Stimulated activated CD8-positive, alpha-beta memory T cell treated with anti-CD3 and anti-CD28 coated beads, Interleukin-7, amount 100 ng/mL, for 4 hours (primary cell): ENCODE results near the gene COPS7B.
"Not testable (repeated sequence)": the region's sequence is repeated elsewhere in the genome, so short reads cannot be mapped to it uniquely, and the experiment has no call there.

Experiments
- DNase-seq, 2 donors: peaks; one replicate each; pipeline ENCODE4 v3.0.0-alpha.2; 2020; ENCODE audit warnings: low read depth in 2 of 2

The COPS7B gene

DNA sequence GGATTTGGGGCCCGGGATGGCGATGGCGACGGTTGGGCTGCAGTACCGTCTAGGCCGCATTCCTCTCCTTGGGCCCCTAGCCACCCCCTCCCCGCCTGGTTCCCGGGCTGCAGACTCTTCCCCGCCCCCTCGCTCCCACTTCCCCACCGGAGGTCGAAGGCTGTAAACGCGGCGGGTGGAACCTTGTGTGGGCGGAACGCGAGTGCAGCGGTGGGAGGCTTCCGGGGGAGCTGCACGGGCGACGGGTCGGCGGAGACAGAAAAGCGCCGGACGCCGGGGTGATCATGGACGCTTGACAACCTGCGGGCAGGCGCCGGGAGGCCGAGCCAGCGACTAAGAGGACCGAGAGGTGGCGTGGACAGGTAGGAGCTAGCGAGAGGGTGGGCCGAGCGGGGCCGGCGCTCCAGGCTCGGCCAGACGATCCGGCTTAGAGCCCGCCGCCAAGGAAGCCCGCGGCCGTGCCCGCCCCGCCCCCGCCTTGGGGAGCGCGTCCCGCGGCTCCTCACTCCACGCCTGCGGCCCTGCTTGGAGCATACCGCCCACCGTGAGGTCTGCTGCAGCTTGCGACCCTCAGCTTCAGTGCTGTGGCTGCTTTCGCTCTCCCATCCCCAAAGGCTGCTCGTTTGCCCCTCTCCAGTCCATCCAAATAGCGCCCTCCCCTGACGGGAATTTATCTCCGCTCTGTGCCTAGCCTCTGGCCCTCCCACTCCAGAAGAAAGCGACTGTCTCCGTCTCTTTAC, at the start of gene COPS7B:
COPS7B (plus strand) TSS at position 269 of the 740 bp plus-strand sequence. CDS start 2,126 bp downstream, outside the sequence.
- DNase-seq, result peak; percentile 69 to 80

DNA sequence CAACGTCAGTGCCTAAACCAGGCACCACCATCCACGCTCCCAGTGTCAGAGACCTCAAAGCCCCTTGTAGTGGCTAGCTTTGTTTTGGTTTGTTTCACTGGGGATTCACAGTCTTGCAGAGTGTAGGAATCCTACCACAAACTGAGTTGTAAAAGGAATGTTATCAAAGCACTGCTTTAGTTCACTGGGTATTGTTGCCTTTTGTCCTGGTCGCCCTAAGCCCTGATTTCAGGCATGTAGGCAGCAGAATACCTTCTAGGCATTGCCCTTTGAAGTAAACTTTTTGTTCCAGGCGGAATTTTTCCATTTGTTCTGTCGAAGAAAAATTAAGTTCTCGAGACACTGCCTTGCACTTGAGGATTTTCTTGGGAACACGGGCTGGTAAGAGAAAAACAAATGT, 48.5 kb upstream of the COPS7B start:
- no peak for DNase-seq

DNA sequence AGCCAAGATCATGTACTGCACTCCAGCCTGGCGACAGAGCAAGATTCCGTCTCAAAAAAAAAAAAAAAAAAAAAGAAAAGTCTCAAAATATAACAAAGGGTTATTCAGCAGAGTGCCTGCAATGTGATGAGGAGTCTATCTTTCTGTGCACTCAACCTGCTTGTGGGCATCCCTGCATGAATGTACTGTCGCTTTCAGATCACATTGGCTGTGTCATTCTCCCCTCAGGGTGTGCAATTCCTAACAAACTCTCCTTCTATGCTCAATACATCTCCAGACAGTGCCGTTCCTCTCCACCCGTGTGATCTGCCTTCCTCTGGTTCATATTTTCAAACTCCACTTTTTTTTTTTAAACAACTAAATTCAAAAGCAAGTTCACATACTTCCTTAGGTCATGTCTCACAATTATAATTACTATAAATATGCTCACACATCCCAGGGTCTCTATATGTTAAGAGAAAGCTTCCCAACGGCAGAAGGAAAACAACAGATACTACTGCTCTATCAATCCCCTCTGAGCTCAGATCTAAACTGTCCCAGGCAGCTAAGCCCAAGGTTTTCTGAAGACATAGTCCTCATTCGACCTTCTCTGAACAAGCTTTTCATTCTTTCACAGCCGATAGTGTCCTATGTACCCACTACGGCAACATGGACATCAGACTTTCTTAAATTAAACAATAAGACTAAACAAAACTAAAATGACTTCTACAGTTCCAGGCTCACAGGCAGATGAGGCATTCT, 42.7 kb upstream of the COPS7B start:
- DNase-seq, result no peak

DNA sequence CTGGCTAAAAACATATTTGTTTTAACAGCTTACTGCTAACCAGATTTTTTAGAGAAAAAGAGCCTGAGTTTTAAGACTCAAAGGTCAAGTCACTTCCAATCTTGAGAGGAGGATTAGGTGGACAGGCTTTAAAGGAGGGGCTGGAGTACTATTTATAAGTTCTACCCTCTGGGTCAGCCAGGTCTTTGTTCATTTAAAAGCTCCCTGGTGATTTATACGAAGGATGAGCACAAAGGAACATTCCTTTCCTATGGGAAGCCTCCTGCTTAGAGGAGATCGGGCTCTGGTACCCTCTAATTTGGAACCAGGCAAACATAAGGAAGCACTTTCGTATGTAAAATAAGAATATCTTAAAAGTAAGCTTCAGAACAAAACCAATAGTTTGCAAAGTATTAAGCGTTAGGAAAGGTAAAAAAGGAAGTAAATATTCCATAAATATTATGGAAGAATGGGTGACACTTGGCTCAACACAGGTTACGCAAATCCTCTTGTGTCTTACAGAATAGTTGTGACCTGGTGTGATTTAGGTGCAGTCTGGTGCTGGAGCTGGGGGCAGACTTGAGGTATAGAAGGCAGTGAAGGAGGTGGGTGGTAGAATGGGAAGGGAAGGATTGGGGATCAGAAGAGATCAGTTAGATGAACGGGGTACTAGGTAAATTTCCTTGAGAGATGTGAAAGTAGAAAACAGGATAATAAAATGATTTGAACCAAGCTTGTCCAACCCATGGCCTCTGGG, 40.8 kb upstream of the COPS7B start:
- DNase-seq, result no peak

DNA sequence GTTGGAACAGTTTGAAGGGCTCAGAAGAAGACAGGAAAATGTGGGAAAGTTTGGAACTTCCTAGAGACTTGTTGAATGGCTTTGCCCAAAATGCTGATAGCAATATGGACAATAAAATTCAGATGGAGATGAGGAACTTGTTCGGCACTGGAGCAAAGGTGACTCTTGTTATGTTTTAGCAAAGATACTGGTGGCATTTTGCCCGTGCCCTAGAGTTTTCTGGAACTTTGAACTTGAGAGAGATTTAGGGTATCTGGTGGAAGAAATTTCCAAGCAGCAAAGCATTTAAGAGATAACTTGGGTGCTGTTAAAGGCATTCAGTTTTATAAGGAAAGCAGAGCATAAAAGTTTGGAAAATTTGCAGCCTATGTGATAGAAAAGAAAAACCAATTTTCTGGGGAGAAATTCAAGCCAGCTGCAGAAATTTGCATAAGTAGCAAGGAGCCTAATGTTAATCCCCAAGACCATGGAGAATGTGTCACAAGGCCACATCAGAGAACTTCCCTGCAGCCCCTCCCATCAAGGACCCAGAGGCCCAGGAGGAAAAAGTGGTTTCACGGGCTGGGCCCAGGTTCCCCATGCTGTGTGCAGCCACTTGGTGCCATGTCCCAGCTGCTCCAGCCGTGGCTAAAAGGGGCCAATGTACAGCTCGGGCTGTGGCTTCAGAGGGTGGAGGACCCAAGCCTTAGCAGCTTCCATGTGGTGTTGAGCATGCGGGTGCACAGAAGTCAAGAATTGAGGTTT, 37.9 kb upstream of the COPS7B start:
- not testable (repeated sequence) for DNase-seq

DNA sequence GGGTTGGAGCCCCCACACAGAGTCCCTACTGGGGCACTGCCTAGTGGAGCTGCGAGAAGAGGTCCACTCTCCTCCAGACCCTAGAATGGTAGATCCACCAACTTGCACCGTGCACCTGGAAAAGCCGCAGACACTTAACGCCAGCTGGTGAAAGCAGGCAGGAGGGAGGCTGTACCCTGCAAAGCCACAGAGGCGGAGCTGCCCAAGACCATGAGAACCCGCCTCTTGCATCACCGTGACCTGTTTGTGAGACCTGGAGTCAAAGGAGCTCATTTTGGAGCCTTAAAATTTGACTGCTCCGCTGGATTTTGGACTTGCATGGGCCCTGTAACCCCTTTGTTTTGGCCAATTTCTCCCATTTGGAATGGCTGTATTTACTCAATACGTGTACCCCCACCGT, 37.2 kb upstream of the COPS7B start:
- not testable (repeated sequence) for DNase-seq

DNA sequence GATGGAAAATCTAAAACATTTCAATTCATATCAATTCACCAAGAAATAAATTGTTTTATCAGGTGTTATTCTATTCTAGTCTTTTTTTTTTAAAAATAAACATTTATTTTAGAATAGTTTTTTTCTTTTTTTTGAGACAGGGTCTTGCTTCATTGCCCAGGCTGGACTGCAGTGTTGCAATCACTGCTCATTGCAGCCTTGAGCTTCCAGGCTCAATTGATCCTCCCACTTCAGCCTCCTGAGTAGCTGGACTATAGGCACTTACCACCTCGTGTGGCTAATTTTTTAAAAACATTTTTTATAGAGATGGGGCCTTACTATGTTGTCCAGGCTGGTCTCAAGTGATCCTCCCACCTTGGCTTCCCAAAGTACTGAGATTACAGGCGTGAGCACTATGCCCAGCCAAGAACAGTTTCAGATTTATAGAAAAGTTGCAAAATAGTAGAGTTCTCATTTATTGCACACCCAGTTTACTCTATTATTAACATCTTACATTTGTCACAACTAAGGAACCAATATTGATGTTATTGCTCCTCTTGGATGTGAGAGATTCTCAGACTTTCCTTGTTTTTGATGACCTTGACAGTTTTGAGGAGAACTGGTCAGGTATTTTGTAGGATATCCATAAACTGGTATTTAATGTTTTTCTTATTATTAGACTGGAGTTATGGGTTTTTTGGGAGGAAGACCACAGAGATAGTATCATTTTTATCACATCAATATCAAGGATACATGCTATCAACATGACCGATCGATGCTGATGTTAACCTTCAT, 35.0 kb upstream of the COPS7B start:
- DNase-seq, result no peak

DNA sequence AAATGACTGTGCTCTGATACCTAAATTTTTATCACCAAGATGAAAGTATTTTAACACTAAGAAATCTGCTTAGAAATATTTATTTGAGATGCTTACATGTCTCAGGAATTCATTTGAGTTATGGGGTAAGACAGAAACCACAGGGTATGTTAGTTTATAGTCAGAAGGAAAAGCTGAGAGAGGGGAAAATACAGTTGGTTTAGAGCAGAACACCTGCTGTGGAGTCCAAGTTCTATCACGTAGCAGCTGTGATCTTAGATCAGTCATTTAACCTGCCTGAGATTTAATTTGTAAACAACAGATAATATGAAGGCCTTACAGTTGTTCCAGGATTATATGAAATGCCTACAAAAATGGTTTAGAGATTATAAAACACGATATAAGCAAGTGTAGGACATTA, 34.2 kb upstream of the COPS7B start:
- no peak for DNase-seq

DNA sequence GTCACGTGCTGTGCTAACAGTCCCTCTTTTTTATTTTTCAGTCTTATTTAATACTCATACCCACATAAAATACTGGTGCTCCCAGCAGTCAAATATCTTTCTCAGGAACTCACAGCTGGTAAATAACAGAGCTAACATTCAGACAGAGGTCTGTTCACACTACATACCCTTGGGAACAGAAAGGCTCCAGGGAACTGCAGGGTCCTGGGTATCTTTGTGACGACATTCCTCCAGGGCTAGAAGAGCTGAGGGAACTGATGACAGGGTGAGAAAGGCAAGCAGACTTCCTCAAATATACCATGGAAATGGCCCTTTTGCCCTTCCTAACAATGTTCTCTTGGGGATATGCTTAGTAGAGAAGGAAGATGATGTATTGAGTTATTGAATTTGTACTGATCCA, 24.5 kb upstream of the COPS7B start:
- DNase-seq, result no peak

DNA sequence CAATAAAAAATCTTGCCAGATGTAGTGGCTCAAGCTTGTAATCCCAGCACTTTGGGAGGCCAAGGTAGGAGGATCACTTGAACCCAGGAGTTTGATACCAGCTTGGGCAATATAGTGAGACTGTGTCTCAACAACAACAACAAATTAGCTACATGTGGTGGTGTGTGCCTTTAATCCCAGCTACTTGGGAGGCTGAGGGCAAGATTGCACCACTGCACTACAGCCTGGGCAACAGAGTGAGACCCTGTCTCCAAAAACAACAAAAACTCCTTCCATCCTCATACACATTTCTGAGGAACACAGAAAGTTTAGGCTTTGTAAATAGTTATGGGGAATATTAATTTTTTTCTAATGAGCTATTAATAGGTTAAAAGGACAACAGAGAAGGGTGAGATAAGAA, 22.1 kb upstream of the COPS7B start:
- no peak for DNase-seq

DNA sequence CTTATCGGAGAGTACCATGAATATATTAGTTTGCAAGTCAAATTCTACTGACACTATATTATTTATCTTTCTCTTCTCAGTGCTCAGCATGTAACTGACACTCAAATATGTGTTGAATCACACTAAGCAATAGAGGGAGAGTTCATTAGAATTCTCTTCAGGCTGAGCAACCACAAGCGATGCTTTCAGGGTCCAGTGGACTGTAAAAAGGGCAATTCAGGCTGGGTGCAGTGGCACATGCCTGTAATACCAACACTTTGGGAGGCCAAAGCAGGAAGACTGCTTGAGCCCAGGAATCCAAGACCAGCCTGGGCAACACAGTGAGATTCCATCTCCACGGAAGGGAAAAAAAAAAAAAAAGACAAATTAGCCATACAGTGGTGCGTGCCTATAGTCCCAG, 21.5 kb upstream of the COPS7B start:
- DNase-seq, result no peak

DNA sequence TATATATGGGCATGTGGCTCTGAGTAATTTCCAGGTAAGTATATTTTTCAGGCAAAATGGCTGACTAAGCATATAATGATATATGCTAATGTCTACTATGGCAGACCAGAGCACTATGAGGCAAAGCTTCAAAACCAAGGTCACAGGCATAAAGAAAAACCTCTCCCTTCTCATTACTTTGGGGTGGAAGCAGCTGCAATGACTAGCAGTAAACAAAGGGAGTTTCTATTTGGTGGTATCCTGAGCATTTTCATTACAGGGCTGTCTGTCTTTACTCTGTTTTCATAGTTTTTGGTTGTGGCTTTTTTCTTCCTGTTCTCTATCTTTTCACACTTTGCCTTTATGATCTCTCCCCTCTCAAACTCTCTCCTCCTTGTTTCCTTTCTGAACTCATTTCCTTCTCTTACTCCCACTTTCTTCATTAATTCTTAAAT, 20.7 kb upstream of the COPS7B start:
- no peak for DNase-seq

DNA sequence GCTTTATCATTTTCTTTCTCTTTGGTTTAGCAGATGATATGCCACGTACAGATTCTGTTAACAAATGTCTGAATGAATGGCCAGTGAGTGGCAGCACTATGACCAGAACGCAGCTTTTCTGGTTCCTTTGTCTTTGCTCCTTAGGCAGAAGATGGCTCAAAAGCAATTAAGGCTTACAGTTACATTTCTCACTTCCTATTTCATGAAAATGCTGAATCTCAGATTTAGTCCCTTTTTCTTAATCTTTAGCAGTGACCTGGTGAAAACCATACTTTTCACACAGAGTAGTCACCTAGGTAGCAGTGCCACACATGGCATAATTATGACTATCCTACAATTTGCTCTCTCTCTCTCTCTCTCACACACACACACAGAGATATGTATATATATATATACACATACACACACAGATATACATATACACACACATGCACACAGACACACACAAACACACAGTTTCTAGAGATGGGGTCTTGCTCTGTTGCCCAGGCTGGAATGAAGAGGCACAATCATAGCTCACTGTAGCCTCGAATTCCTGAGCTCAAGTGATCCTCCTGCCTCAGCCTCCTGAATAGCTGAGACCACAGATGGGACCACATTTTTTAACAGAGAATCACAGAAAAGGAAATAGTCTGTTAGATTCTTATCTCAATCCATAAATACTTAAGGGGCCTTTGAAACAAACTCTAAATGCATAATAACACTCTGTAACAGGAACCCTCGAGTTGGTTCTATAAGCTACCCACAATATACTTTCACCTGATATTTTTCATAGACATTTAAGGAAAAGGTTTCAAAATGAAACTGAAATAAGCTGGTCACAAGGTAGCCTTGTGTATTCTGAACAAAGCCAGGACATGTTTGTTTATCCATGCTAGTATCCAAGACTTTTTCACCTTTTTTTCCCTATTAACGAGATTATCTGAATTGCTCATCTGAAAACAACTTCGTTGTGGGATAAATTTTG, 16.8 kb upstream of the COPS7B start:
- no peak for DNase-seq

DNA sequence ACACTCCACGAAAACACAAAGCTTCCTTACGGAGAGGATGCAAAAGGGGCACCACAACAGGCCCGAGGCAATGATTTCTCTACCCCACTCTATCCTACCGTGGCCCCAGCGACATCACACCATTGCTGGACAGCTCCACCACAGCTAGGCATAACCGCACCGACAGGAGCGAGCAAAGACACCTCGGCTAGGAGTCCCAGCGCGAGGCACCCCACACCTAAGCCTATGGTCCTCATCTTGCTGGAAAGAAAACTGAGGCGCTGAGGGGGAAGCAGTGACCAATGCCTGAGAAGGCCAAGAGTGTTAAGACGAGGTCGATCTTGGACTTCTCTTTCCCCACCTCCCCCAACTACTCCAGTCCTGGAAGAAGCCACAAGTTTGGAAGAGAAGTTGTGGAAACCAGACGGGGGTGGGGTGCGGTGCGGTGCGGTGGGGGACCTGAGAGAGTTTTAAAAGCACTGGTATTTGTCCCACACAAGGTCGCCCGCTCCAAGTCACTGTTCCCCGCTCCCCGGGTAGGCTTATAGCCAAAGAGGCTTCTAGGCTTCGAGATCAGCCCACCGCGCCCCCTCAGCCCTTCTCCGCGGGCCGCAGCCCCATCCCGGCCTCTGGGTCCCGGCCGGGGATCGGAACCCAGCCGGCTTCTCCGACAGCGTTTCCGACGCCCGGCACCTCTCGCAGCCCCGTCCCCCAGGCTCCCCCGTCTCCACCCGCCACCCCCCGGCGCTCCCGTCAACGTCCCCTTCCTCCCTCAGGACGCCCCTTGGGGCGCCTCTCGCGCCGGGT, 5.9 kb upstream of the COPS7B start:
- no peak for DNase-seq

DNA sequence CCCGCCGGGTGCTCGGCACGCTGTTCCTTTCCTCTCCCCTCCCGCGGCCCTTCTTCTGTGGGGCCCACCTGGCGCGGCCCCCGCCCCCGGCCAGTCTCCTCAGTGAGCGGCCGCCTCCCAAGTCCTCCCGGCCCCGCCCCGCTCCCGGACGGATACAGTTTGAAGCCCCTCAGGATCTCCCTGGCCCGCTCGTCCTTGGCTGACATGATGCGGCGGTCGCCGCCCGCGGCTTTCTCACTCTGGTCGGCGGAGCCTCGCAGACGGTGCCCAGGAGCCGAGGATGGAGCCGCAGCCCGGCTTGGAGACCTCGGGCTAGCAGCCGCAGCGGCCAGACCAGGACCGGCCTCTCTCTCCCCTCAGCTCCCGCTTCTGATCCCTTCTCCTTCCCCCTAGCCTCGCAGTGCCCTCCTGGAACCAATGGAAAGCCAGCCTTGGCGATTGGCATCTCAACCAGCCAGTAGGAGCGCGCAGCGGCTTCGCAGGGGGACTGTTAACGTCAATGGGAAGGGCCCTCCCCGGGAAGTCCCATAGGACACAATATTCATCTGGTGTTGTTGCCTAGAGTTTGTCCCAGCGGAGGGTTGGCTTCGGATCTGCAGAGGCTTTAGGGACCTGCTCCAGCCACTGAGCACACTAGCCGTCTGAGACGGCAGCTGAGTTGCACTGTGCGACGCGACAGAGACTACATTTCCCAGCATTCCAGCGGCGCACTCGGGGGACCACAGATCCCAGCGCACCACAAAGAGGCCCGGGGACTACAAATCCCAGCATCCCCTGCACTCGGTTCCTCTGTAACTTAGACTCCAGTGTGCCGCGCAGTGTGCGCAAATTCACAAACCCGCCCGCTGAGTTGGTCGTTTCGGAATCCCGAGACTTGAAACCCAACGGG, 5.1 kb upstream of the COPS7B start, which contains the start of gene PDE6D:
PDE6D (minus strand) TSS at position 374 of the 889 bp plus-strand sequence; CDS start at position 206, 168 bp downstream.
- DNase-seq, result peak; percentile 94

DNA sequence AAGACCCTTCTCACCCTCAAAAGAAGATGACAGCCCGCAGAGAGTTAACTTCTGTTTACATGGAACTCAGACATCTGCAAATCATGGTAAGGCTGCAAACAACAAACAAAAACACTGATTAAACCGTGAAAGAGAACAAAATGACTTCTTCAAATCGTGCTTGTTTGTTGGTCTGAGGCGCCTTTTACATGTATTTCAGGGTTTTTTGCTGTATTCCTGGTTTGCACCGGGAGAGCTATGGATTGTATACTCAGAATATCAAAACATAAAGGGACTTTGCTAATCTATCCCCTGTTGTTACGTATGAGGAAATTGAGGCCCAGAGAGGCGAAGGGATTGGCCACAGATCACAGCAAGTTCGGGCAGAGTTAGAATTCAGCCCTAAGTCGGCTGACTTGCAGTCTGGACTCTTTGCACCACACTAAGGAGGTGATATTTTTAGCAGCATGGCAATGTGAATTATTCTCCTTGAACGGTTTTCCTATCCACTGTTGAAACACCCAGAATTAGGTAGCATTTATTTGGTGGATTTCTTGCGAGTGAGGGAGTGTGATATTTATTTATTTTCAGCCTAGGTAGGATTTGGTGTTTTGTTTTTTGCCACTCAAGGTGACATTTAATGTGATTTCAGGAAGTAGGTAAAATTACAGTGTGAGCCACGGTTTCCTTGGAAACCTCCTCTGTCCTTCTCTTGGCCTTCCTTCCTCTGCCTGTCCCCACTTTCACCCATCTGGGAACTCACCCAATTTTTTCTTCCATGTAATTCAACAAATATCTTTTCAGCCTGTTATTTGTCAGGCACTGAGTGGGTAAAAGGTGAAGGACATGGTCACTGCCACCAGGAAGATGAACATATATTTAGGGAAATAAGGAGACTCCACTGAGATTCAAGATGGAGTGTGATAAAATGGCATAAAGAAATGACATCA, 4.2 kb upstream of the COPS7B start:
- no peak for DNase-seq

DNA sequence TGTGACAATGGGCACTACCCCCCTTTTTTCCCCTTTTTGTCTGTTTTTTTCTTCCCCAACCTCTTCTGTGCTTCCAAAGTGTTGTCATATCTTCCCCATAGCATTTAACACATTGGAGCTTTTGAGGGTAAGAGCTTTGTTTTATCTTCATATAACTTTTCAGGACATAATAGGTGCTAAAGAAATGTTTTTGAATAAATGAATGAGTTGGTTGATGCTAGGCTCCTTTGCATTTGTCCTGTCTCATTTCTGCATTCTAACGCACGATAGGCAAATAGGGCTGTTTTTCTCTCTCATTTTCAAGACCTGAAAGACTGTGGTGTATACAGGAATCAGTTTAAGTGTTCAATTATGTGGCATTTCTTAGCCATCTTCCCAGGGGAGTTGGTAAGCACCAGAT, 832 bp upstream of the COPS7B start:
- DNase-seq, result no peak
